Activated T-cell treated with anti-CD3 and anti-CD28 coated beads, Interleukin-2, amount 50 U/mL, for 72 hours (primary cell): ENCODE measurements around the gene GIPR. TPM values are rescaled to one million over a fixed set of nuclear protein-coding genes. Genes with fewer than 3 reads are reported as not detected.

Experiments used
- total RNA-seq, 2 donors: library from RNA; stranded (reverse); gene quantifications; one replicate each; pipeline ENCODE4 v1.2.3, GENCODE V29; 2022

The GIPR gene
- total RNA-seq, 2 donors from 2014 or later, result 5.9 to 11.0 TPM

Other genes with a start within 250 kb of the GIPR start
- 10 to 100 TPM; 71.0 to 73.9 TPM for gene ERCC1, start 244.3 kb upstream of the GIPR start, total RNA-seq
- 10 to 100 TPM; 20.3 to 24.6 TPM for gene FOSB, start 200.2 kb upstream of the GIPR start, total RNA-seq
- gene RTN2, start 171.2 kb upstream of the GIPR start, total RNA-seq, result 1 to 10 TPM; 4.1 to 4.9 TPM
- 1 to 10 TPM; 6.7 to 6.8 TPM for gene PPM1N, start 169.8 kb upstream of the GIPR start, total RNA-seq
- 100 to 1,000 TPM; 120 to 133 TPM for gene VASP, start 160.7 kb upstream of the GIPR start, total RNA-seq
- 10 to 100 TPM; 10.3 to 12.6 TPM for gene OPA3, start 83.4 kb upstream of the GIPR start, total RNA-seq
- gene GPR4, start 66.0 kb upstream of the GIPR start, total RNA-seq, result under 1 TPM in 1 of 2 donors, not detected in 1; 0.07 TPM
- gene EML2, start 28.8 kb upstream of the GIPR start, total RNA-seq, result 100 to 1,000 TPM; 149 to 190 TPM
- gene SNRPD2, start 23.7 kb downstream of the GIPR start, total RNA-seq, result 100 to 1,000 TPM; 449 to 481 TPM
- 10 to 100 TPM; 20.8 to 29.8 TPM for gene QPCTL, start 24.4 kb downstream of the GIPR start, total RNA-seq
- gene FBXO46, start 62.7 kb downstream of the GIPR start, total RNA-seq, result 10 to 100 TPM; 38.4 to 46.5 TPM
- gene MEIOSIN, start 65.2 kb downstream of the GIPR start, total RNA-seq, result under 1 TPM; 0.09 to 0.19 TPM
- gene SIX5, start 101.0 kb downstream of the GIPR start, total RNA-seq, result 1 to 10 TPM; 3.7 to 5.2 TPM
- gene DMPK, start 114.3 kb downstream of the GIPR start, total RNA-seq, result 10 to 100 TPM; 31.7 to 42.4 TPM
- gene DMWD, start 124.6 kb downstream of the GIPR start, total RNA-seq, result 10 to 100 TPM; 36.7 to 54.1 TPM
- gene RSPH6A, start 147.1 kb downstream of the GIPR start, total RNA-seq, result under 1 TPM; 0.43 to 0.60 TPM
- gene SYMPK, start 194.9 kb downstream of the GIPR start, total RNA-seq, result 100 to 1,000 TPM in 1 of 2 donors, 10 to 100 TPM in 1; 95.5 to 112 TPM
- 1 to 10 TPM in 1 of 2 donors, under 1 TPM in 1; 0.88 to 1.6 TPM for gene FOXA3, start 196.1 kb downstream of the GIPR start, total RNA-seq
- 10 to 100 TPM; 16.3 to 19.9 TPM for gene IRF2BP1, start 217.9 kb downstream of the GIPR start, total RNA-seq
- 10 to 100 TPM in 1 of 2 donors, 1 to 10 TPM in 1; 9.2 to 10.9 TPM for gene MYPOP, start 234.4 kb downstream of the GIPR start, total RNA-seq
- gene NANOS2, start 246.6 kb downstream of the GIPR start, total RNA-seq, result not detected